Stimulated activated CD4-positive, alpha-beta T cell treated with anti-CD3 and anti-CD28 coated beads, Interleukin-1b, Interleukin-23, amount 100 ng/mL, for 24 hours (primary cell): ENCODE measurements around the gene NHS.

Source experiments
- DNase-seq, 4 experiments: peaks; one replicate each; pipeline ENCODE4 v3.0.0-alpha.2; 2020; ENCODE audit warnings: low read depth in 4 of 4, low spot score in 1 of 4

NHS gene

DNA sequence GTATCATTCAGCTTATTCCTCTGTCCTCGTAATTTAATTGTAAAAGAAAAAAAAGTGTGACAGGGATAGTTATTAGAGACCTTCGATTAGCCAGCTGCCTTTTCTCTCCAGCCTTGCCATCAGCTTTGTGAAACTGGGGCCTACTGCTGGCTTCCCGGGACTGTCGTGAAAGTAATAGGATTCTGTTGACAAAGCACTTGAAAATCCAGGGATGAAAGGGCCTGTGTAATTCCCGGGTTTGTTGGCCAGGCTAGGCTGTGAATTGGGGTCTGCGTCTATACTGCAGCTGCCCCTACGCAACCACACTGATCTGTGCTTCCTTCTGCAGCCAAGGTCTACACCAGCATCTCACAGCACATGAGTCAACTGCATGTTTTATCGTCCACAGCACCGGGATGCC is 241.9 kb downstream of the NHS start:
- DNase-seq, result no peak

DNA sequence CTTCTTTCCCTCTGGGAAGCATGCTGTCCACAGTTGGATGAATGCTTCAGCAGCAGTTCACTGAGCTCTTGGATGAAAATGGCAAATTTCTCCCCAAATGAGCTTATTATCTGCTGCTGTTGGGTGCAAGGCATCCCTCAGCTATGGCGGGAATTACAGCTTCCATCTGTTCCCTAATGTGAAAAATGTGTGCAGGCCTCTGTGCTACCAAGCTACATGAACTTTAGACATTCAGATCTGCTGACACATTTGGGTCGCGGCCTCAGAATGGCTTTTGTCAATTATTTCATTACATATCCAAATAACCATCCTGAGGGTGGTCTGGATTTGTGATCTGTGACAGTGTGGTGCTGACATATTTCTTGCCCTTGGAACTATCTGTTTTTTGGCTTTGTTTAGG is 242.8 kb downstream of the NHS start:
- DNase-seq, result no peak

DNA sequence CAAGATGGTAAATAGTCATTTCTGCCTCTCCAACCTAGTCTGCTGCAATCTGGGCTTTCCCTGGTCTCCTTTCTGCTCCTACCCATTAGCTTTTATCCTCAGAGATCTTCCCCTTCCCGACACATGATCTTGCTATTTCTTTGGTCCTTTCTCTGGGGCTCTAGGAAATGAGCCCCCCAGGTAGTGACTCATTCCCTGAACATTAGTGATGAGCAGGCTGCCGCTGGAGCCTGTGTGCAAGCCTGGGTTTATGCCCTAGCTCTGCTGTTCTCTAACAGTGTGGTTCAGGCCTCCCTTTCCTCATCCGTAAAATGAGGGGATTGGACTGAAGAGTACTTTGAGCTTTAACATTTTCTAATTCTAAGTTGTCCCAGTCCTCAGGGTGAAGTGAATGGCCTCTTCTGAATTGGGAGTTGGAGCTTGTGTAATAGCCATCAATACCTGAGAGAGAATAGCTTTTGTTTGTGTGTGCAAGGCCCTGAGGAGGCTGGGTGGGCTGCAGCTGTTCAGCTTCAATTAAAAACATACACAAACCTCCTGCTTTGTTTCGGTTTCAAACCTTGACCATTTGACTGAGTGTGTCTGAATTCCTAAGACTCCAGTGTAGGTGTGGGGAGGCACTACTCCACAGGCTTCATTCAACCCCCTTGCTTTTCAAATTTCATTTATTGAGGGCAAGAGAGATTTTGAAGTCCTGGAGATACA is 246.7 kb downstream of the NHS start:
- DNase-seq, result no peak

DNA sequence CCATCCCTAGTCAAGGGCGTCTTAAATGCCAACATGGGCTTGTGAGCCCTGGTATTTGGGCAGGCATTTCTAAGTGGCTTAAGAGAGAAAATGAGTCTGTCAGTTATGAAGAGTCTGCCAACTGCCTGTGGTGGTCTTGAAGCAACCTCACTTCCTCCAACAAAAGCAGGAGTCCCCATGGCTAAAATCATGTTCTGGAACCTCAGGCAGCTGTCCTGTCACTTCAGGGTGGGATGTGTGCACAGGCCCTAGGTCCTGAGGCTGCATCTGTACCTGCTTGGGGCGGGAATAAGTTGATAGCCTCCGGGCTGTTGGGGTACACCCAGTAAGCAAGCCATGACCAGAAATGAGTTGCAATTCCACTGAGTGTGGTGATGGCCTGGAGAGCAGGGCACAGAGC is 247.3 kb downstream of the NHS start:
- no peak for DNase-seq

DNA sequence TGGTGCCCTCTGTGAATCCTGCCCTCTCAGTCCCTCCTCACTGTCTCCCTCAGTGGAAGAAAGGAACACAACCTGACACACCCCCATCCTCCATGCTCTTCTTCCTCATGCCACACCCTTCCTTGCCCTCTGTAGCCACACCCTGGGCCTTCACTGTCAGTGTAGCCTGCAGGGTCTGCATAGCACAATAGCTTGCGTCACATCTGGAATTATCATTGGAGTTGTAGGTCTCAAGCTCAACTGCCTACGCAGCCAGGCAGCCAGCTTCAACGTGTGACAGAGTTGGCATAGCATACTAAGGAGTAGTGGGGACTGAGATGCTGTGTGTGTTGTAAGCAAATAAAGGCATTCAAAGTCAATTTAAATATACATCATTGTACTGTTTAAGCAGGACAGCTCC is 248.8 kb downstream of the NHS start:
- DNase-seq, result no peak

DNA sequence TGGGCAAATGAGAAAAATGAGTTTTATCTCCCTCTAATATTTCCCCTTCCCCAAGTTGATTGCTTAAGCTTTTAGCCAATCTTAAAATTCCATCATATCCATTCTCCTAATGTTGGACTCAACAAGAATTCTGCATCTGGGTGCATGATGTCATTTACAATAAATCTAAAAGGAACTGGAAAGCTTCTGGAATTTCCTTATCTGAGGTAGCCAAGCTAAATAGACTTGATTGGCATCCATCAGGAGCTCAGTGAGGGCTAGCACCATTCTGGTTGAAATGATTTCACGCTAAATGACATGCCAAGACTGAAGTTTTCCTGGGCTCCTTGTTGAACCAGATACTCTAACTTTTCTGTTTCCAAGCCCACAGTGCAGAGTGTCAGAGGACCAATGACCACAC is 252.0 kb downstream of the NHS start:
- no peak for DNase-seq

DNA sequence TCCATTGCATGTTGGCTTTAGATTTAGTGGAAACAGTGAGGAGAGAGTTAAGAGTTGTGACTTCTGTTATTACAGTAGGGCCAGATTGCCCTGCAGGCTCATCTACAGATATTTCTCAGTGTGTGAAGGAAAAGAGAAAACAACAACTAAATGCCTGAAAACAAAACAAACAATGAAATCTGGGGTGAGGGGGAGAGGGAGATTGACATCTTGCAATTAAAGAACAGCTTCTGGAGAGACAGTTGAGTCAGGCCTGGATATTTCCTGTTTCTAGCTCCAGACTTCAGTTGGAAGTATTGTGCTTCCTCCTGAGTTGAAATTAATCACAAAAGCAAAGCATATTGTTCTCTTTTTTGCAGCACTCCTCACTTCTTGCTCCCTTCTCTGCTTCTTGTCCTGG is 254.0 kb downstream of the NHS start:
- DNase-seq, result no peak

DNA sequence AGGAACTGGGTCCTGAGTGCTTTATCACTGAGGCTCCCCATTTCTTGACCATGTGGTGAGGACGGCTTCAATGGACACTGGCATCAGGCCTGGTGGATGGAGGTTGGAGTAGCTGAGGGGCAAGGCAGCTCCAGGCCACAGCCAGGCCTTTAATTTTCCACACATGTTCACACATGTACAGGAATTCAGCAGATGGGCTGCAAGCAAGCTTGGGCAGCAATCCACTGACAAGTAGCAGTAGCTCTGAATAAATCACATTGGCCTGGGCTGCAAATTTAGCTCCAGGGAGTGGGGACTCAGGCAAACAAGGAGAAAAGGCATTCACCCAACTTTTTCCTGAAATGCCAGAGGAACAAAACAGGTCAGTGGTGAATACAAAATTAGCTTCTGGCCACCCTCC is 254.5 kb downstream of the NHS start:
- no peak for DNase-seq

DNA sequence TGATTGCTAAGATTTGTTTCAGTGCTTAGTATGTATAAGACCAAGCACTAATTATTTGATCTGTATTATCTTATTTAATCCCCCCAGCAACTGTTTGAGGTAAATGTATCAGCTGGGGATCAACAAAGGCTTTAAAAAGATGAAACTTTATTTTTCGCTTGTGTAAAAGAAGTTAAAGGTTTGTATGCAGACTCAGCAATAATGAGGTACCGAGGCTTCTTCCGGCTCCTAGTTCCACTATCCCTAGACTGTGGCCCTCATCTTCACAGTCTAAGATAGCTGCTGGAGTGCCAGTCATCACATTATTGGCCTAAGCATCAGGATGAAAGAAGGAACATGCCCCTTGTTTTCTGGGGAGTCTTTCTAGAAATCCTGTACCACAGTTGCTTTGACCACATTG is 256.6 kb downstream of the NHS start:
- no peak for DNase-seq

DNA sequence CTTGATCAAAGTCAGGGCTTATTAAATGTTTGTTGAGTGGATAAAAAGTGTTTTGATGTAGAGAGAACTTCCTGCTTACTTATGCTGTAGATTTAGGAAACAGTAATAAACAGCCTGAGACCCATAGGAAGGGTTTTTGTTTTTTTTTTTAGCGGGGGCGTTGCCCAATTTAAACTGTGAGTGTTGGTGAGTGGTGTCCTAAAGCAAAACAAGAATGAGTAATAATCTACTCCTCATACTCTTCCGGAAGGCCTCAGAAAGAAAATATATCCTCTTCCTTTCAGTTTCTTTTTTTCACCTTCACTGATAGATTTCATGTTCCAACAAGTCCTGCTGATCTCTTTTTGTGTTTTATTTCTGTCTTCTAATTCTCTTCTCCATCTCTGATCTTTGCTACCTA is 257.9 kb downstream of the NHS start:
- DNase-seq, result no peak

DNA sequence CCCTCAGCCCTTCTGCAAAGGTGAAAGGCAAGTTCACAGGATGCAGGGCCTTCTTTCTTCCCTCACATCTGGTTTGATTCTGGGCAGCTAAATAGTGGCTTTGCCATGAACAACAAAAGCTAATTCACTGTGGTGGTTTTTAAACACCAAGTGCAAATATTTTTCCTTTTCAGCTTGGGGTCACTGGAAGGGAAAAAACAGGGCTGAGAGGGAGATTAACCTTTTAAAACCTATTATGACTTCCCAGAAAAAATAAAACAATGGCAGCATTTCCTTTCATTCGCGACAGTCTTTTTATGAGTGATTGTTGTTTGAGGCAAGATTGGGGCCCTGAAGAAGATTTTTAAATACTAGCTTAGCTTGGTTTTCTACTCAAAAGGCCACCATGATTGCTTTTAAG is 258.5 kb downstream of the NHS start:
- no peak for DNase-seq

DNA sequence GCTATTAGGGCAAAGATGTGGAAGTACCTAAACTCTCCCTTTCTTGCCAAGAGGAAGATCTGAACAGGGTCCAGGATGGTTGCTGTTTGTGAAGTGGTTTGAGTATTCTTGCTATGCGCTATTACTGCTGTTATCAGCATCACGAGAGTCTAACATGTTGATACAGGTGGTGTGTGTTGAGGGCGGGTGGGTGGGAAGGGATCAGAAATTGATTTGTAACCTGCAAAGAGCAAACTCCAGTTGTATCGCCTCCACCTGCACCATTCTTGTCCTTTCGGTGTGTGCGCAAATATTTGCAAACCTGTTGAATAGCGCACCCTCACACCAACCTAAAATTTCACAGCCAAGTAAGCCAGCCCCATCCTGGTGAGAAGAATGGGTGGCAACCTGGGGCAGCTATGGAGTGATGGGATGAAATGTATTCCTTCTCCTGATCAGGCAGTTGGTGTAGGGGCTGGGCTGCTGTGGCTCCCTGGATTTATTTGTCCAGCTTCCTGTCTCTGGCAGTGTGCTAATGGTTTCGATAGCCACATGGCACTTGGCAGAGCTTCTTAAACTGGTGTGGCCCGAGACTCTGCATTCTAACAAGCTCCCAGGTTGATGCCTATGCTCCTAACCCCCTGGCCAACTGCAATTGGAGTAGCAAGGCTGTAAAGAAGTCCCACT is 259.7 kb downstream of the NHS start:
- no peak for DNase-seq

DNA sequence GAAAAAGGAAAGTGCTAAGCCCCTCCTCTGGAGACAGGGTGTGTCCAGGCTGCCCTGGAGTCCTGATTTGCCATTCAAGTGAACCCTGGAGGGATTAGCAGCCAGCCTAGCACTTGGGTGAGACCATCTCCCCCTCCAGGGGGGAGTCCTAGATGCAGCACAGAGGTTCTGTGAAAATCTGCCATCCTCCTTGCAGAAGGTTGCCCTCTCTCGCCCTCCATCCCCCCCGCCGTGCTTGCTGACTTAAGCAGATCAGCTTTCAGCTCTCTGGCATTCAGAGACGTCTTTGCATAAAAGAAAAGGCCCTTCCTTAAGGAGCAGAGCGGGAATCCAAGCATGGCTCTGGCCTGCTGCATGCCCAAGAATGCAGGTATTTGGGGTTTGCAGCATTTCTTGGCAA is 260.2 kb downstream of the NHS start:
- no peak for DNase-seq

DNA sequence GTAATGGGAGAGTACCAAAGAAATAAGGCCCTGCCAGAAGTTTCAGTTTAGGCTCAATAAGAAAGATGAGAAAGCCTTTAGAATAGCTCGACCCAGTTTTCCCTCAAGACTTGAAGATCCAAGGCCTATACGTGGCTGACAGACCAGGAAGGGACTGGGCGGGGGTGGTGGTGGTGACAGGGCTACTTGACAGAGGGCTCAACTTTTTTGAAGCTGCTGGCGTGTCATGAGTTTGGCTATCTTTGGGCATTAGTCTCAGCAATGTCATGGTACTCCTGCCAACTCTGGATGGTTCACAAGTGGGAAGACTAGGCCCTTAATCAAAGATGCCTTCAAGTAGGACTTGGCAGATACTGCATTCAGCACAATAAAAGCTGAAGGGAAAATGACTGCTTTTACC is 262.2 kb downstream of the NHS start:
- DNase-seq, result no peak

DNA sequence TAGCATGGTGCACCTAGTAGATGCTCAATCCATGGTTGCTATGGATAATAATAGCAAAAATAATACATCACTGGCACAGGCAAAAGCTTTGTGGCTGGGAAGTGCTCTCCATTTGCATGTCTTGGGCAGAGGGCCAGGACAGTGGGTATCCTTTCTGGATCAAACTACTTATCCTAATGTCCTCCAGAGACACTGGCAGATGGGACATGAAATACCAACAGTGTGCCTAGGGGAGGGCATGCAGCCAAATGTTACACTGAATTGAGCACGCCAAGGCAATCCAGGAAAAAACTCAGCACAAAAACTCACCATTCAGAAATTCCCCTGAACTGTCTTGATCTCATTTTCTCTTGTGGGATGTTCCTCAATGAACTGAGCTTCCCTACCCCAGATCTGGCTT is 263.7 kb downstream of the NHS start:
- no peak for DNase-seq

DNA sequence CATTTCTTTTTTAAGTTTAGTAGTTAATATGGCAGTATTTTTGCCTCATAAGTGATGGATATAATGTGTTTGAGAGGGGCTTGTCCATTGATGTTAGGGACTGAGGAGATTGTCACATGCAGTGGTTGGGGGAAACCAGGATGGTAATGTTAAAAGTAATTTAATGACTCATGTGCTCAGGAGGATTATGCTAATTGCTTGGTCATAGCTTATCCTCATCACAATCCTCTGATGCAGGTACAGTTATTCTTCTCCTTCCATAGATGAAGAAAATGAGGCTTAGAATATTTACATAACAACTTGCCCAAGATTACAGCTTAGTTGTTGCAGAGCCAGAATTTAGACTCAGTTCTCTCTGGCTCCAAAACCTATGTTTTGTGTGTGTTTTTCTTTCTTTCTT is 267.9 kb downstream of the NHS start:
- DNase-seq, result no peak

DNA sequence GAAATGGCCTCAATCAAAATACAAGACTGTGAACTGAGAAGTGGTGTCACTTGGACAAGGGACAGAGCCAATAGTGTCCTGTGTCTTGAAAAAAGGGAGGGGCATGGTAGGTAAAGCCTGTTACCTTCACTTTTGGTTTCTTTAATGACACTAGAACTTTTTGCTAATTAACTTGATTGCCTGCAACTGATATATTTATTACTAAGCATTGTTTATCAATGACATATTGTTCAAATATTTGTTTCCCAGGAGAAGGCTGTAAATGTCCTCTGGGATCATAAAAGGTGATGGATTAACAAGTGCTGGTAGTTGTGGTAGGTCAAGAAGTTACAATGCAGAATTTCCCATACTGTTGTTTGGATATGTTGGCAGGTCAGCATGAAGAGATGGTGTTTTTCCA is 268.5 kb downstream of the NHS start:
- DNase-seq, result no peak

DNA sequence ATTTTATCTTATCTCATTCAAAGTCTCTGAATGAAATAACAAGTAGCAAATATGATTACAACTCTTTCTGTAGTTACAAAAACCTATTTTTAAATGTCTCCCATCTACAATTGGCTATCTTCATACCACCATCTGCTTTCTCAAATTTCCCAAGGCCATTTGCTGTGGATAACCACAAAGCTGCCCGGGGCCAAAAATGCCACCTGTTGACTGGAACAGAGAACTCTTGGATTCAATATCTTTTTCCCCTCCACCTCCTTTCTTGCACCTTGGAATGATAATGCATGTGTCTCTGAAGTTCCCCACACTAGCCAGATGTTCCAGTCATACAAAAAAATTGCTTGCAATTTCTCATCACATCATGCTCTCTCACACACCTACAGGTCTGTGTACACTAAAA is 269.0 kb downstream of the NHS start:
- no peak for DNase-seq

DNA sequence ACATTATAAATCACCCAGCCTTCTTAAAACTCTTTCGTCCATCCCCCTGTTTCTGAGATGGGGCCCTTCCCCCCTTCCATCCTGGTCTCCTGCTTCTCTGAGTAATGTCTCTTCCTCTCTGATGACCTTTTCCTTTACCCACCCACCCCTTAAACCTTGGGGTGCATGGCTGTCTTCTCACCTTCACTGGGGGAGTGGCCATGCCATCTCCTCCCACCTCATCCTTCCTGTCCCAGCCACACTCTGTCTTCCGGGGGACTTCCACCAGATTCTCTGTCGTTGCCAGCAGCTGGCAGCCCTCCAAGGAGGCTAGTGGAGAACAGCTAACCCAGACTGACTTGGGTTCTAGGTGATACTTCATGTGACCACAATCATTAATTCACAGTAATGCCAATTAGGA is 279.1 kb downstream of the NHS start:
- peak in 1 of 4 experiments; percentile 20 for DNase-seq

DNA sequence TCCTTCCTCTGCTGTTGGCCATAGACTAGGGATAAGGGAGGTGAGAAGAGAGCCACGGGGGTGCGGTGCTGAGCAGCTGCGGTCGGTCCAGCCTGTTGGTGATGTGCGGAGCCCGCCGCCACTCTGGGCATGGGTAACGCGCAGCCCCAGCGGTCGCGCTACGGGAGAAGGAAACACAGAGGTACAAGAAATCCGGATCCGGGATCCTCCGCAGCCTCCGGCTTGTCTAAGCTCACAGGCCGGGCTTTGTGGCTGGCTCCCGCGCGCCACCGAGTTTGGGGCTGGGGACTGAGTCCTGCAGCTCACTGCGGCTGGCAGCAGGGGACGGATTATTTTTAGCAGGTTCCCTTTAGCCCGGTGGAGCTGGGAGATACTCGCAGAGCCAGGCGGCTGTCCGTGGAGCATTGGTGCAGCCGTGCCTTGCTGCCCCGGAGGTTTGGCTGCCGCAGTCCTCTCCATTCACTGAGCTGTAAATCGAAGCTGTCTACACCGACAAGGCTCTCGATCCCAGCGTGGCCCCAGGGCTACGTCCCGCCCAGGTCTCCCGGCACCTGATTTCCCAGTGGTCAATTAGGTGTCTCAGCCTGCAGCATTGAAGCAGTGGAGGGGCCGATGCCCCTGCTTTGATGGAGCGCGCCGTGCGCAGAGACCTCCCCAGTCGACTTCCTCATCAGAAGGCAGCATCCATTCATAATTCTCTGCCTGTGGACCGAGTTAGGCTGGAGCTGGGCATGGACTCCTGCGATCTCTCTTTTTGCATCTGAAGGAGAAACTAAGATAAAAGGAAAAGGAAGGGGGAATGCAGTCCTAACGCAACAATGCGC is 280.4 kb downstream of the NHS start:
- DNase-seq, result no peak

DNA sequence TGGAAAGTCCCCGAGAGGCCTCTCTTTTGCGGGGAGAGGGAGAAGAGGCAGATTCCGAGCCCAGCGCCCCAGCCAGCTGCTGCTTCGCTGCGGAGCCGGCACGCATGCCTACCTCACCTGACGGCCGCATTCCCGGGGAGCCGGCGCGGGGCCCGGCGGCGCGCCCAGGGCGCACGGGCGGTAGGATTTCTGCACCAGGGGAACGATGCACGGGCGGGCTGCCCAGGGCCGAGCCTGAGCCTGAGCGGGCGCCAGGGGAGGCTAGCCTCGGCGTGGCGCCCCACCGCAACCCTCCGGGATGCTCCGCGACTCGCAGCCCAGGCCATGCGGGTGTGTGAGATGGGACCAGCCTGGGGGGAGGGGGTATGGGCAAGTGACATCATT is 281.0 kb downstream of the NHS start:
- DNase-seq, result no peak

DNA sequence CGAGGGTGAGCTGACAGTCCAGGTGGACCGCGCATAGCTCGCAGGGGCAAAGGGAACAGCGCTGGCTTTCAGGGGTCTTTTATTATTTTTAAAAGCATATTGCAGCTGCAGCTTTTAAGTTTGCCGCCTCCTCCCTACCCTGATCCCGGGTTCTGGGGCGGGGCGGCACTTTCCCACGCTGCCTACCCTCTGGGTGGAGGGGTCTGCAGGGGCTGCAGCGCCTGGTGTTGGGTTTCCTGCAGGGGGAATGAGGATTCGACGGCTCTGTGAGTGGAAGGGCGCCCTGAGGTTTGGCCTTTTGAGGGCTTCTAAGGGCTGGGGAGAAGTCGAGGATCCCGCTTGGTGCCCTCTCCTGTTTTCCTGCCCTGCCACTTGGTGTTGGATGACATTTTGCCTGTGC is 281.6 kb downstream of the NHS start:
- no peak for DNase-seq
